Panc1 (cell line): ENCODE measurements around the gene HNRNPU.

Experiments used
- POLR2AphosphoS5 ChIP-seq: IDR thresholded peaks from 2 replicates; pipeline ENCODE4 v1.6.1; 2012; ENCODE audit warnings: mild to moderate bottlenecking, low read depth, low read length, moderate library complexity
- SIN3A ChIP-seq: IDR thresholded peaks from 2 replicates; pipeline ENCODE4 v1.6.1; 2012; ENCODE audit warnings: low read depth, mild to moderate bottlenecking, low read length, moderate library complexity, borderline replicate concordance; ENCODE audit not compliant: insufficient read depth
- TCF7L2 ChIP-seq: IDR thresholded peaks from 2 replicates; pipeline ENCODE4 v1.6.1; 2011; ENCODE audit warnings: mild to moderate bottlenecking, low read depth, low read length, inconsistent platforms
- TF ChIP-seq, protein P1 (sequence below): fragments of 450-650 bp; IDR thresholded peaks from 2 replicates; pipeline ENCODE4 v1.5.1; 2017; ENCODE audit warnings: mild to moderate bottlenecking
- TF ChIP-seq, protein P2 (sequence below), 2 experiments: IDR thresholded peaks; 2 replicates each; pipeline ENCODE4 v1.6.1; 2011 to 2012; ENCODE audit warnings: low read depth in 2 of 2, control low read depth in 1 of 2, low read length in 1 of 2, mild to moderate bottlenecking in 1 of 2, moderate library complexity in 1 of 2; ENCODE audit not compliant: insufficient read depth in 1 of 2

DNA sequence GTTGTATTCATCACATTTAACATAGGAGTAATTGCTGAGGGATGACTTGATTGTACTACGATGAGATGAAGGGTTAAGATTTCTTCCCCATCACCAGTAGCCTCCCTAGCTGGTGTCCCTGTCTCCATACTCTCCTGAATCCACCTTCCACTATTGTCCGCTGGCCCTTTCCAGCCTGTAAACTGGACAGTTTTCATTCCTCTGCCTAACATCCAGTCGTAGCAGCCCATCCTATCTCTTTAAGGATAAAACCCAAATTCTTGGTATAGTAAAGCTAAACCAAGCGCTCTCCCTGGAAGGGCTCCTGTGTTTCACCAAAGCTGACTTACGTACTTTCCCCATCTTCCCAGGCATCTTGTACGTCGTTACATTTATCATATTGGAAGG is 28.2 kb downstream of the HNRNPU start:
- TF ChIP-seq, protein P1, sequence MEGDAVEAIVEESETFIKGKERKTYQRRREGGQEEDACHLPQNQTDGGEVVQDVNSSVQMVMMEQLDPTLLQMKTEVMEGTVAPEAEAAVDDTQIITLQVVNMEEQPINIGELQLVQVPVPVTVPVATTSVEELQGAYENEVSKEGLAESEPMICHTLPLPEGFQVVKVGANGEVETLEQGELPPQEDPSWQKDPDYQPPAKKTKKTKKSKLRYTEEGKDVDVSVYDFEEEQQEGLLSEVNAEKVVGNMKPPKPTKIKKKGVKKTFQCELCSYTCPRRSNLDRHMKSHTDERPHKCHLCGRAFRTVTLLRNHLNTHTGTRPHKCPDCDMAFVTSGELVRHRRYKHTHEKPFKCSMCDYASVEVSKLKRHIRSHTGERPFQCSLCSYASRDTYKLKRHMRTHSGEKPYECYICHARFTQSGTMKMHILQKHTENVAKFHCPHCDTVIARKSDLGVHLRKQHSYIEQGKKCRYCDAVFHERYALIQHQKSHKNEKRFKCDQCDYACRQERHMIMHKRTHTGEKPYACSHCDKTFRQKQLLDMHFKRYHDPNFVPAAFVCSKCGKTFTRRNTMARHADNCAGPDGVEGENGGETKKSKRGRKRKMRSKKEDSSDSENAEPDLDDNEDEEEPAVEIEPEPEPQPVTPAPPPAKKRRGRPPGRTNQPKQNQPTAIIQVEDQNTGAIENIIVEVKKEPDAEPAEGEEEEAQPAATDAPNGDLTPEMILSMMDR, result no peak
- TF ChIP-seq POLR2AphosphoS5, result peak; percentile 68; the same call in 1 of the 2 replicates
- TF ChIP-seq, protein P2, sequence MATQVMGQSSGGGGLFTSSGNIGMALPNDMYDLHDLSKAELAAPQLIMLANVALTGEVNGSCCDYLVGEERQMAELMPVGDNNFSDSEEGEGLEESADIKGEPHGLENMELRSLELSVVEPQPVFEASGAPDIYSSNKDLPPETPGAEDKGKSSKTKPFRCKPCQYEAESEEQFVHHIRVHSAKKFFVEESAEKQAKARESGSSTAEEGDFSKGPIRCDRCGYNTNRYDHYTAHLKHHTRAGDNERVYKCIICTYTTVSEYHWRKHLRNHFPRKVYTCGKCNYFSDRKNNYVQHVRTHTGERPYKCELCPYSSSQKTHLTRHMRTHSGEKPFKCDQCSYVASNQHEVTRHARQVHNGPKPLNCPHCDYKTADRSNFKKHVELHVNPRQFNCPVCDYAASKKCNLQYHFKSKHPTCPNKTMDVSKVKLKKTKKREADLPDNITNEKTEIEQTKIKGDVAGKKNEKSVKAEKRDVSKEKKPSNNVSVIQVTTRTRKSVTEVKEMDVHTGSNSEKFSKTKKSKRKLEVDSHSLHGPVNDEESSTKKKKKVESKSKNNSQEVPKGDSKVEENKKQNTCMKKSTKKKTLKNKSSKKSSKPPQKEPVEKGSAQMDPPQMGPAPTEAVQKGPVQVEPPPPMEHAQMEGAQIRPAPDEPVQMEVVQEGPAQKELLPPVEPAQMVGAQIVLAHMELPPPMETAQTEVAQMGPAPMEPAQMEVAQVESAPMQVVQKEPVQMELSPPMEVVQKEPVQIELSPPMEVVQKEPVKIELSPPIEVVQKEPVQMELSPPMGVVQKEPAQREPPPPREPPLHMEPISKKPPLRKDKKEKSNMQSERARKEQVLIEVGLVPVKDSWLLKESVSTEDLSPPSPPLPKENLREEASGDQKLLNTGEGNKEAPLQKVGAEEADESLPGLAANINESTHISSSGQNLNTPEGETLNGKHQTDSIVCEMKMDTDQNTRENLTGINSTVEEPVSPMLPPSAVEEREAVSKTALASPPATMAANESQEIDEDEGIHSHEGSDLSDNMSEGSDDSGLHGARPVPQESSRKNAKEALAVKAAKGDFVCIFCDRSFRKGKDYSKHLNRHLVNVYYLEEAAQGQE (IDR thresholded peaks at IDR 0.05; ENCODE audit: insufficient read depth in 1 of 2, low read depth in 2 of 2, low read length in 1 of 2), result no peak
- TF ChIP-seq TCF7L2, result no peak
- no peak for TF ChIP-seq SIN3A
